Colonic mucosa (tissue), 4 donors: ENCODE data around the gene DENND1C. TPM values are rescaled to one million over a fixed set of nuclear protein-coding genes. Genes with fewer than 3 reads are reported as not detected.

Source experiments
- DNase-seq: peaks from one replicate; pipeline ENCODE4 v3.0.0-alpha.2; 2020
- H3K27ac ChIP-seq: fragments of 200-600 bp; one replicate; pipeline ENCODE4 v1.8.0; 2021
- H3K27me3 ChIP-seq: fragments of 200-600 bp; one replicate; pipeline ENCODE4 v1.8.0; 2021
- H3K36me3 ChIP-seq: fragments of 200-600 bp; one replicate; pipeline ENCODE4 v1.8.0; 2021
- H3K4me1 ChIP-seq: fragments of 200-600 bp; one replicate; pipeline ENCODE4 v1.8.0; 2021; ENCODE audit warnings: mild to moderate bottlenecking
- H3K4me3 ChIP-seq: fragments of 200-600 bp; one replicate; pipeline ENCODE4 v1.8.0; 2021
- H3K9ac ChIP-seq, 2 donors: one replicate each; pipeline ENCODE4 v1.7.0; 2013; ENCODE audit warnings: control low read depth in 2 of 2, low read depth in 2 of 2, low read length in 2 of 2
- H3K9me3 ChIP-seq: fragments of 200-600 bp; one replicate; pipeline ENCODE4 v1.8.0; 2021
- CTCF ChIP-seq: fragments of 200-600 bp; IDR thresholded peaks from one replicate; pipeline ENCODE4 v1.8.0; 2022; ENCODE audit warnings: antibody characterized with exemption, mild to moderate bottlenecking
- intact Hi-C: fragments of 100-400 bp; cut with DNase I; formaldehyde crosslinking; loops from one replicate; pipeline ENCODE4 v1.14.1; 2022
- total RNA-seq, 2 donors: library from RNA; stranded (reverse); fragmentation: NEBNext Ultra II Directional in 1 of 2; extraction: Animal tissue kit (Norgen Biotek cat#: 25700) in 1 of 2; gene quantifications; one replicate each; pipeline ENCODE4 v1.2.1, GENCODE V29; 2021
- donor health status: healthy.
- donor health status: DM: no; HTN: no; CAD: no.
- donor health status: DM: no; HTN: no; CAD: no.

Gene DENND1C
- total RNA-seq, 2 donors from 2014 or later: 2.5 to 2.9 TPM

GRCh38 chr19:6466526-6467248 is 14.9 kb downstream of the DENND1C start:
- intact Hi-C loops: no loop called here
- no peaks in the 10 kb centered on the region for H3K36me3 ChIP-seq
- H3K9ac ChIP-seq: no peak overlapping the region
- H3K27ac ChIP-seq: no peak overlapping the region
- DNase-seq: no peak
- H3K4me1 ChIP-seq: no peaks in the 10 kb centered on the region
- H3K27me3 ChIP-seq: no peaks in the 10 kb centered on the region
- TF ChIP-seq CTCF: no peak
- no peaks in the 10 kb centered on the region for H3K9me3 ChIP-seq
- no peak overlapping the region for H3K4me3 ChIP-seq

GRCh38 chr19:6465663-6466062 is 15.9 kb downstream of the DENND1C start:
- Histone ChIP-seq H3K4me1 (no peaks in the 10 kb centered on the region), H3K27me3 (no peaks in the 10 kb centered on the region), H3K9me3 (no peaks in the 10 kb centered on the region), H3K27ac (no peak overlapping the region), H3K4me3 (peak overlapping the region; percentile 57), H3K9ac (peak overlapping the region in 1 of 2 donors; percentile 91), H3K36me3 (no peaks in the 10 kb centered on the region)
- intact Hi-C loops: no loop called here
- TF ChIP-seq CTCF: no peak
- DNase-seq: no peak

GRCh38 chr19:6465006-6465405 is 16.6 kb downstream of the DENND1C start:
- TF ChIP-seq CTCF: no peak
- Histone ChIP-seq H3K4me3 (peak overlapping the region; percentile 57), H3K4me1 (no peaks in the 10 kb centered on the region), H3K27me3 (no peaks in the 10 kb centered on the region), H3K27ac (peak overlapping the region; percentile 79), H3K36me3 (no peaks in the 10 kb centered on the region), H3K9ac (peak overlapping the region; percentile 87 to 91), H3K9me3 (no peaks in the 10 kb centered on the region)
- no peak for DNase-seq
- intact Hi-C loops: no loop called here

- Histone ChIP-seq H3K4me1 (no peaks in the 10 kb centered on the region), H3K9ac (peak within 1 kb of the TSS; percentile 87 to 91), H3K27me3 (no peaks in the 10 kb centered on the region), H3K27ac (peak within 1 kb of the TSS; percentile 79), H3K36me3 (no peaks in the 10 kb centered on the region), H3K9me3 (no peaks in the 10 kb centered on the region), H3K4me3 (peak within 1 kb of the TSS; percentile 57)
- intact Hi-C loops: no loop called here
- peak; percentile 99 for DNase-seq
- TF ChIP-seq CTCF: no peak
Measured at GRCh38 chr19:6464070-6464873, 17.3 kb downstream of the DENND1C start, which contains the start of gene CRB3. CRB3 (plus strand) TSS chr19:6464271; CDS start chr19:6464702, 431 bp downstream.

GRCh38 chr19:6460099-6460884 is 21.3 kb downstream of the DENND1C start:
- Histone ChIP-seq H3K9ac (peak overlapping the region; percentile 72 to 88), H3K4me3 (peak overlapping the region; percentile 86), H3K27ac (peak overlapping the region; percentile 81), H3K36me3 (no peaks in the 10 kb centered on the region), H3K4me1 (no peaks in the 10 kb centered on the region), H3K9me3 (no peaks in the 10 kb centered on the region), H3K27me3 (no peaks in the 10 kb centered on the region)
- peak; percentile 98 for DNase-seq
- peak; percentile 55 for TF ChIP-seq CTCF
- intact Hi-C loops: no loop called here
